WTC11 (cell line): ENCODE data around the gene GTF2F1.

ENCODE experiments used
- CREB1 ChIP-seq: sonication (generic); formaldehyde crosslinking; IDR thresholded peaks from 2 replicates; pipeline ENCODE4 v1.8.0; 2023; ENCODE audit warnings: mild to moderate bottlenecking, missing genetic modification reagents
- CREM ChIP-seq: sonication (generic); formaldehyde crosslinking; IDR thresholded peaks from 2 replicates; pipeline ENCODE4 v1.8.1; 2022; ENCODE audit warnings: mild to moderate bottlenecking, missing genetic modification reagents, moderate library complexity
- FOXJ3 ChIP-seq: sonication (generic); formaldehyde crosslinking; IDR thresholded peaks from 2 replicates; pipeline ENCODE4 v1.9.0; 2021; ENCODE audit warnings: missing genetic modification reagents, mild to moderate bottlenecking, borderline replicate concordance
- JUN ChIP-seq: sonication (generic); formaldehyde crosslinking; IDR thresholded peaks from 2 replicates; pipeline ENCODE4 v1.8.0; 2023; ENCODE audit warnings: mild to moderate bottlenecking, missing genetic modification reagents
- NFYB ChIP-seq: sonication (generic); formaldehyde crosslinking; conservative IDR thresholded peaks from 2 replicates; pipeline ENCODE4 v1.8.0; 2022; ENCODE audit warnings: low read depth, missing genetic modification reagents
- TCF7 ChIP-seq: sonication (generic); formaldehyde crosslinking; IDR thresholded peaks from 2 replicates; pipeline ENCODE4 v1.8.0; 2022; ENCODE audit warnings: mild to moderate bottlenecking, low read depth, missing genetic modification reagents, moderate library complexity
- TEAD4 ChIP-seq: sonication (generic); formaldehyde crosslinking; IDR thresholded peaks from 2 replicates; pipeline ENCODE4 v1.8.0; 2022; ENCODE audit warnings: mild to moderate bottlenecking, missing genetic modification reagents
- TP53 ChIP-seq: sonication (generic); formaldehyde crosslinking; IDR thresholded peaks from 2 replicates; pipeline ENCODE4 v1.8.1; 2023; ENCODE audit warnings: mild to moderate bottlenecking, missing genetic modification reagents
- ZNF232 ChIP-seq: sonication (generic); formaldehyde crosslinking; IDR thresholded peaks from 2 replicates; pipeline ENCODE4 v1.8.0; 2022; ENCODE audit warnings: mild to moderate bottlenecking, missing genetic modification reagents
- ZNF671 ChIP-seq: fragments of 250-450 bp; sonication (Bioruptor Pico); IDR thresholded peaks from 2 replicates; pipeline ENCODE4 v1.8.0; 2021; ENCODE audit warnings: mild to moderate bottlenecking
- TF ChIP-seq, protein P1 (sequence below): fragments of 200-600 bp; IDR thresholded peaks from 2 replicates; pipeline ENCODE4 v1.8.0; 2022; ENCODE audit warnings: antibody characterized with exemption
- TF ChIP-seq, protein P2 (sequence below): fragments of 250-450 bp; sonication (Bioruptor Pico); IDR thresholded peaks from 2 replicates; pipeline ENCODE4 v1.8.0; 2021; ENCODE audit warnings: mild to moderate bottlenecking
- TF ChIP-seq, protein P3 (sequence below): sonication (generic); formaldehyde crosslinking; IDR thresholded peaks from 2 replicates; pipeline ENCODE4 v1.8.0; 2022; ENCODE audit warnings: mild to moderate bottlenecking, missing genetic modification reagents
- TF ChIP-seq, protein P4 (sequence below): sonication (generic); formaldehyde crosslinking; IDR thresholded peaks from 2 replicates; pipeline ENCODE4 v1.8.0; 2022; ENCODE audit warnings: mild to moderate bottlenecking, missing genetic modification reagents

DNA sequence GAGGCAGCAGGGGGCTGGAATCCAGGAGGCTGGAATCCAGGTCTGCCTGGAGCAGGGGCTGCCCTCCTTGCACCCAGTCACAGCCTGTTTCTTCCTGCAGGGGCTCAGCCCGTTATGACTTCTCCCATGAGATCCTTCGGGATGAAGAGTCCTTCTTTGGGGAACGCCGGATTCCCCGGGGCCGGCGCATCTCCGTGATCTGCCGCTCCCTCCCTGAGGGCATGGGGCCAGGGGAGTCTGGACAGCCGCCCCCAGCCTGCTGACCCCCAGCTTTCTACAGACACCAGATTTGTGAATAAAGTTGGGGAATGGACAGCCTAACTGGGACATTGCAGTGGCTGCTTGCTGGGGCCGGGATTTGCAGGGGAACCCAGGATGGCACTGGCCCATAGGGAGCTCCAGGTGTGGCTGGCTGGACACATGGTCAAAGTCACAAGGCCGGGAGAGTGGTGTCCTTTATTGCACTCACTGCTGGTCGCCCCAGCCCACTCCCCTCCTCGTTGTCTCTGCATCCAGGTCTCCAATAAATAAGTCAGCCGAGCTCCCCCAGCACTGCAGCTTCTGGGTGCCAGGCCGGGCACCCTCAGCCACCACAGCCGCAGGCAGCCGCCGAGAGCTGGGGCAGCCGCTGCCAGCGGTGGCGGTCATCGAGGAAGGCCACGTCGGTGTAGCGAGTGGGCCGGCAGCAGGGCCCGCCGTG is 18.1 kb downstream of the GTF2F1 start:
- TF ChIP-seq, protein P1, sequence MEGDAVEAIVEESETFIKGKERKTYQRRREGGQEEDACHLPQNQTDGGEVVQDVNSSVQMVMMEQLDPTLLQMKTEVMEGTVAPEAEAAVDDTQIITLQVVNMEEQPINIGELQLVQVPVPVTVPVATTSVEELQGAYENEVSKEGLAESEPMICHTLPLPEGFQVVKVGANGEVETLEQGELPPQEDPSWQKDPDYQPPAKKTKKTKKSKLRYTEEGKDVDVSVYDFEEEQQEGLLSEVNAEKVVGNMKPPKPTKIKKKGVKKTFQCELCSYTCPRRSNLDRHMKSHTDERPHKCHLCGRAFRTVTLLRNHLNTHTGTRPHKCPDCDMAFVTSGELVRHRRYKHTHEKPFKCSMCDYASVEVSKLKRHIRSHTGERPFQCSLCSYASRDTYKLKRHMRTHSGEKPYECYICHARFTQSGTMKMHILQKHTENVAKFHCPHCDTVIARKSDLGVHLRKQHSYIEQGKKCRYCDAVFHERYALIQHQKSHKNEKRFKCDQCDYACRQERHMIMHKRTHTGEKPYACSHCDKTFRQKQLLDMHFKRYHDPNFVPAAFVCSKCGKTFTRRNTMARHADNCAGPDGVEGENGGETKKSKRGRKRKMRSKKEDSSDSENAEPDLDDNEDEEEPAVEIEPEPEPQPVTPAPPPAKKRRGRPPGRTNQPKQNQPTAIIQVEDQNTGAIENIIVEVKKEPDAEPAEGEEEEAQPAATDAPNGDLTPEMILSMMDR = no peak
- TF ChIP-seq ZNF671 (CRISPR knock-in tag) (no peak), TP53 (no peak), CREM (CRISPR knock-in tag) (no peak), TEAD4 (CRISPR knock-in tag) (no peak), CREB1 (CRISPR knock-in tag) (no peak), TCF7 (no peak), NFYB (CRISPR knock-in tag) (no peak), ZNF232 (no peak), JUN (CRISPR knock-in tag) (no peak), FOXJ3 (CRISPR knock-in tag) (no peak)
- TF ChIP-seq, protein P2, sequence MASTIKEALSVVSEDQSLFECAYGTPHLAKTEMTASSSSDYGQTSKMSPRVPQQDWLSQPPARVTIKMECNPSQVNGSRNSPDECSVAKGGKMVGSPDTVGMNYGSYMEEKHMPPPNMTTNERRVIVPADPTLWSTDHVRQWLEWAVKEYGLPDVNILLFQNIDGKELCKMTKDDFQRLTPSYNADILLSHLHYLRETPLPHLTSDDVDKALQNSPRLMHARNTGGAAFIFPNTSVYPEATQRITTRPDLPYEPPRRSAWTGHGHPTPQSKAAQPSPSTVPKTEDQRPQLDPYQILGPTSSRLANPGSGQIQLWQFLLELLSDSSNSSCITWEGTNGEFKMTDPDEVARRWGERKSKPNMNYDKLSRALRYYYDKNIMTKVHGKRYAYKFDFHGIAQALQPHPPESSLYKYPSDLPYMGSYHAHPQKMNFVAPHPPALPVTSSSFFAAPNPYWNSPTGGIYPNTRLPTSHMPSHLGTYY (CRISPR knock-in tag) = no peak
- TF ChIP-seq, protein P3, sequence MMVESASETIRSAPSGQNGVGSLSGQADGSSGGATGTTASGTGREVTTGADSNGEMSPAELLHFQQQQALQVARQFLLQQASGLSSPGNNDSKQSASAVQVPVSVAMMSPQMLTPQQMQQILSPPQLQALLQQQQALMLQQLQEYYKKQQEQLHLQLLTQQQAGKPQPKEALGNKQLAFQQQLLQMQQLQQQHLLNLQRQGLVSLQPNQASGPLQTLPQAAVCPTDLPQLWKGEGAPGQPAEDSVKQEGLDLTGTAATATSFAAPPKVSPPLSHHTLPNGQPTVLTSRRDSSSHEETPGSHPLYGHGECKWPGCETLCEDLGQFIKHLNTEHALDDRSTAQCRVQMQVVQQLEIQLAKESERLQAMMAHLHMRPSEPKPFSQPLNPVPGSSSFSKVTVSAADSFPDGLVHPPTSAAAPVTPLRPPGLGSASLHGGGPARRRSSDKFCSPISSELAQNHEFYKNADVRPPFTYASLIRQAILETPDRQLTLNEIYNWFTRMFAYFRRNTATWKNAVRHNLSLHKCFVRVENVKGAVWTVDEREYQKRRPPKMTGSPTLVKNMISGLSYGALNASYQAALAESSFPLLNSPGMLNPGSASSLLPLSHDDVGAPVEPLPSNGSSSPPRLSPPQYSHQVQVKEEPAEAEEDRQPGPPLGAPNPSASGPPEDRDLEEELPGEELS = no peak
- TF ChIP-seq, protein P4, sequence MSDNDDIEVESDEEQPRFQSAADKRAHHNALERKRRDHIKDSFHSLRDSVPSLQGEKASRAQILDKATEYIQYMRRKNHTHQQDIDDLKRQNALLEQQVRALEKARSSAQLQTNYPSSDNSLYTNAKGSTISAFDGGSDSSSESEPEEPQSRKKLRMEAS (CRISPR knock-in tag) = no peak
